Activated CD8-positive, alpha-beta T cell treated with anti-CD3 and anti-CD28 coated beads for 36 hours (primary cell): ENCODE results near the gene ZNF277. TPM values are rescaled to one million over a fixed set of nuclear protein-coding genes. Genes with fewer than 3 reads are reported as not detected.

Experiments used
- ATAC-seq: fragments of 200-7000 bp; cut with Tn5 transposase; one replicate; pipeline ENCODE4 v1.10.0; 2021; ENCODE audit warnings: mild to moderate bottlenecking, moderate library complexity
- CTCF ChIA-PET: fragments of 350-600 bp; sonication (Branson Sonifier 250); formaldehyde crosslinking; loops from one replicate; lab custom pipeline; 2021; ENCODE audit warnings: antibody characterized with exemption; lab: Charles Lee
- POLR2A ChIA-PET: fragments of 350-600 bp; sonication (Branson Sonifier 250); formaldehyde crosslinking; loops from one replicate; lab custom pipeline; 2021; ENCODE audit warnings: antibody characterized with exemption; lab: Charles Lee
- DNase-seq: peaks from one replicate; pipeline ENCODE4 v3.0.0-alpha.2; 2020
- H3K27ac Mint-ChIP-seq: one replicate; pipeline ENCODE4 v1.8.0; 2021; ENCODE audit warnings: mild to moderate bottlenecking, mixed read lengths
- H3K27me3 Mint-ChIP-seq: one replicate; pipeline ENCODE4 v1.8.0; 2021; ENCODE audit warnings: mixed read lengths
- H3K36me3 Mint-ChIP-seq: one replicate; pipeline ENCODE4 v1.8.0; 2021; ENCODE audit warnings: low read depth, mixed read lengths
- H3K4me1 Mint-ChIP-seq: one replicate; pipeline ENCODE4 v1.8.0; 2021; ENCODE audit warnings: low read depth, mixed read lengths
- H3K4me3 Mint-ChIP-seq: one replicate; pipeline ENCODE4 v1.8.0; 2021; ENCODE audit warnings: mild to moderate bottlenecking, moderate library complexity, mixed read lengths
- H3K9me3 Mint-ChIP-seq: one replicate; pipeline ENCODE4 v1.8.0; 2021; ENCODE audit warnings: mixed read lengths
- intact Hi-C: fragments of 100-400 bp; cut with micrococcal nuclease; formaldehyde crosslinking; loops from one replicate; pipeline ENCODE4 v1.10.0; 2022
- total RNA-seq, 2 experiments: library from RNA; stranded (reverse); gene quantifications; one replicate each; pipeline ENCODE4 v1.2.3, GENCODE V29; 2021
- TF ChIP-seq, protein P1 (sequence below): fragments of 200-600 bp; IDR thresholded peaks from one replicate; pipeline ENCODE4 v1.8.0; 2022; ENCODE audit warnings: antibody characterized with exemption, mild to moderate bottlenecking

ZNF277 gene
- total RNA-seq, 2 experiments from 2014 or later, result 21.5 to 25.8 TPM

- H3K27me3 Mint-ChIP-seq, result no peaks in the 10 kb centered on the region
- no peak overlapping the region for H3K27ac Mint-ChIP-seq
- ATAC-seq (no peak), DNase-seq (no peak)
- H3K36me3 Mint-ChIP-seq, result peaks cover 11% of the 10 kb centered on the region
- H3K4me1 Mint-ChIP-seq, result peaks cover 44% of the 10 kb centered on the region
- no peaks in the 10 kb centered on the region for H3K9me3 Mint-ChIP-seq
- ChIA-PET POLR2A (no interaction called here), CTCF (interaction anchor here (1.1 kb wide), 1 partner anchor 336 kb away, joined by 3 read pairs; no protein-coding TSS in a partner anchor)
- no peak overlapping the region for H3K4me3 Mint-ChIP-seq
- intact Hi-C loops, result no loop called here
- TF ChIP-seq, protein P1, sequence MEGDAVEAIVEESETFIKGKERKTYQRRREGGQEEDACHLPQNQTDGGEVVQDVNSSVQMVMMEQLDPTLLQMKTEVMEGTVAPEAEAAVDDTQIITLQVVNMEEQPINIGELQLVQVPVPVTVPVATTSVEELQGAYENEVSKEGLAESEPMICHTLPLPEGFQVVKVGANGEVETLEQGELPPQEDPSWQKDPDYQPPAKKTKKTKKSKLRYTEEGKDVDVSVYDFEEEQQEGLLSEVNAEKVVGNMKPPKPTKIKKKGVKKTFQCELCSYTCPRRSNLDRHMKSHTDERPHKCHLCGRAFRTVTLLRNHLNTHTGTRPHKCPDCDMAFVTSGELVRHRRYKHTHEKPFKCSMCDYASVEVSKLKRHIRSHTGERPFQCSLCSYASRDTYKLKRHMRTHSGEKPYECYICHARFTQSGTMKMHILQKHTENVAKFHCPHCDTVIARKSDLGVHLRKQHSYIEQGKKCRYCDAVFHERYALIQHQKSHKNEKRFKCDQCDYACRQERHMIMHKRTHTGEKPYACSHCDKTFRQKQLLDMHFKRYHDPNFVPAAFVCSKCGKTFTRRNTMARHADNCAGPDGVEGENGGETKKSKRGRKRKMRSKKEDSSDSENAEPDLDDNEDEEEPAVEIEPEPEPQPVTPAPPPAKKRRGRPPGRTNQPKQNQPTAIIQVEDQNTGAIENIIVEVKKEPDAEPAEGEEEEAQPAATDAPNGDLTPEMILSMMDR, result no peak
Observed at GRCh38 chr7:112214268-112214667, 7.8 kb downstream of the ZNF277 start.

DNA sequence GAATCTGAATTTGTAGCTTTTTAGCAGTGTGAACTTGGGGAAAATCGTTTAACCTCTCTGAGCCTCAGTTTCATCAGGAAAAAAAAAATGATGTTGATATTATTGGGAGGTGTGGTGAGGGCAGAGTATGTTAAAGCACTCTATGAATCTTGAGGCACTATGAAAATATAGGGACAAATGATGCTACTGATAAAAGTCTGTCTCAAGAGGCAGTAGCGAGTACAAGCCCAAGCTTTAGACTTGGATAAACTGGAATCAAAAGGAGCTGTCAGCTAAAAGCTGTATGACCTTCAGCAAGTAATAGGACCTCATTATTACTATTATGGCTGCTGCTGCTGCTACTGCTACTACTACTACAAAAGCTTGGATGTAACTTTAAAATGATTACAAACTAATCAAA lies 8.4 kb downstream of the ZNF277 start:
- CTCF ChIA-PET, result interaction anchor here (1.1 kb wide), 1 partner anchor 335 kb away, joined by 3 read pairs; no protein-coding TSS in a partner anchor
- POLR2A ChIA-PET, result interaction anchor here (1.5 kb wide), 1 partner anchor 8 kb away, joined by 4 read pairs; the partner anchor contains the start of gene ZNF277
- TF ChIP-seq, protein P1, result no peak
- DNase-seq, result no peak
- peaks cover 44% of the 10 kb centered on the region for H3K4me1 Mint-ChIP-seq
- H3K27ac Mint-ChIP-seq, result no peak overlapping the region
- H3K9me3 Mint-ChIP-seq, result no peaks in the 10 kb centered on the region
- ATAC-seq, result no peak
- no peaks in the 10 kb centered on the region for H3K27me3 Mint-ChIP-seq
- H3K4me3 Mint-ChIP-seq, result no peak overlapping the region
- peaks cover 11% of the 10 kb centered on the region for H3K36me3 Mint-ChIP-seq
- intact Hi-C loops, result no loop called here

- TF ChIP-seq, protein P1, result no peak
- intact Hi-C loops, result no loop called here
- Mint-ChIP-seq H3K4me3 (no peak overlapping the region), H3K27me3 (no peaks in the 10 kb centered on the region), H3K36me3 (peaks cover 17% of the 10 kb centered on the region), H3K4me1 (peaks cover 44% of the 10 kb centered on the region), H3K9me3 (no peaks in the 10 kb centered on the region), H3K27ac (no peak overlapping the region)
- no peak for ATAC-seq
- ChIA-PET POLR2A (interaction anchor here (1.5 kb wide), 1 partner anchor 9 kb away, joined by 4 read pairs; the partner anchor contains the start of gene ZNF277), CTCF (no interaction called here)
- no peak for DNase-seq
Observed at GRCh38 chr7:112215787-112216186, 9.3 kb downstream of the ZNF277 start.

DNA sequence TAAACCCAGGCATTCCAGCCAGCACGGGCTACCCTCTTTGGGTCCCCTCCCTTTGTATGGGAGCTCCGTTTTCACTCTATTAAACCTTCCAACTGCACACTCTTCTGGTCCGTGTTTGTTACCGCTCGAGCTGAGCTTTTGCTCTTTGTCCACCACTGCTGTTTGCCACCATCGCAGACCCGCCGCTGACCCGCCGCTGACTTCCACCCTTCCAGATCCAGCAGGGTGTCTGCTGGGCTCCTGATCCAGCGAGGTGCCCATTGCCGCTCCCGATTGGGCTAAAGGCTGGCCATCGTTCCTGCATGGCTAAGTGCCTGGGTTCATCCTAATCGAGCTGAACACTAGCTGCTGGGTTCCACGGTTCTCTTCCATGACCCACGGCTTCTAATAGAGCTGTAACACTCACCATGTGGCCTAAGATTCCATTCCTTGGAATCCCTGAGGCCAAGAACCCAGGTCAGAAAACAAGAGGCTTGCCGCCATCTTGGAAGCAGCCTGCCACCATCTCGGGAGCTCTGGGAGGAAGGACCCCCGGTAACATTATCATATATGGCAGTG lies 14.5 kb downstream of the ZNF277 start:
- H3K27me3 Mint-ChIP-seq, result no peaks in the 10 kb centered on the region
- H3K36me3 Mint-ChIP-seq, result peaks cover 27% of the 10 kb centered on the region
- H3K4me3 Mint-ChIP-seq, result no peak overlapping the region
- peaks cover 39% of the 10 kb centered on the region for H3K4me1 Mint-ChIP-seq
- no peaks in the 10 kb centered on the region for H3K9me3 Mint-ChIP-seq
- intact Hi-C loops, result no loop called here
- ATAC-seq (no peak), DNase-seq (no peak)
- ChIA-PET POLR2A (no interaction called here), CTCF (no interaction called here)
- TF ChIP-seq, protein P1, result no peak
- H3K27ac Mint-ChIP-seq, result no peak overlapping the region

GRCh38 chr7:112223310-112223709 lies 16.8 kb downstream of the ZNF277 start:
- POLR2A ChIA-PET, result no interaction called here
- no peaks in the 10 kb centered on the region for H3K27me3 Mint-ChIP-seq
- TF ChIP-seq, protein P1, result no peak
- intact Hi-C loops, result no loop called here
- peaks cover 20% of the 10 kb centered on the region for H3K36me3 Mint-ChIP-seq
- H3K9me3 Mint-ChIP-seq, result no peaks in the 10 kb centered on the region
- peaks cover 31% of the 10 kb centered on the region for H3K4me1 Mint-ChIP-seq
- CTCF ChIA-PET, result no interaction called here
- H3K4me3 Mint-ChIP-seq, result no peak overlapping the region
- no peak overlapping the region for H3K27ac Mint-ChIP-seq
- ATAC-seq, result no peak
- DNase-seq, result no peak
